HepG2 (cell line): ENCODE data around the gene GPRIN1. TPM values are rescaled to one million over a fixed set of nuclear protein-coding genes. Genes with fewer than 3 reads are reported as not detected.

Experiments used
- CREB1 ChIP-seq, 2 experiments: fragments of 450-650 bp in 1 of 2; IDR thresholded peaks; 2 replicates each; pipeline ENCODE4 v1.6.1; 2016 to 2017; ENCODE audit warnings: control low read depth in 1 of 2, mild to moderate bottlenecking in 1 of 2, missing compliant biosample characterization in 1 of 2, missing genetic modification characterization in 1 of 2
- HBP1 ChIP-seq: IDR thresholded peaks from 2 replicates; pipeline ENCODE4 v1.6.1; 2016; ENCODE audit warnings: low read depth, control low read depth
- LCORL ChIP-seq, 2 experiments: fragments of 450-650 bp in 1 of 2; sonication (generic) in 1 of 2; formaldehyde crosslinking in 1 of 2; IDR thresholded peaks; 2 replicates each; pipeline versions ENCODE4 v1.5.0 to v1.6.1; 2017 to 2020; ENCODE audit warnings: antibody characterized with exemption in 1 of 2, missing genetic modification reagents in 1 of 2
- MATR3 ChIP-seq: sonication (generic); formaldehyde crosslinking; IDR thresholded peaks from 2 replicates; pipeline ENCODE4 v1.4.0; 2020; ENCODE audit warnings: missing genetic modification reagents
- MAX ChIP-seq: IDR thresholded peaks from 2 replicates; pipeline ENCODE4 v1.6.1; 2012; ENCODE audit warnings: inconsistent platforms
- MTA1 ChIP-seq: sonication (generic); formaldehyde crosslinking; IDR thresholded peaks from 2 replicates; pipeline ENCODE4 v1.4.0; 2020; ENCODE audit warnings: missing genetic modification reagents, mild to moderate bottlenecking, borderline replicate concordance
- MXI1 ChIP-seq: IDR thresholded peaks from 3 replicates; pipeline ENCODE4 v1.6.1; 2012; ENCODE audit warnings: low read depth, low read length, inconsistent platforms, borderline replicate concordance
- PRDM4 ChIP-seq: sonication (generic); formaldehyde crosslinking; IDR thresholded peaks from 2 replicates; pipeline ENCODE4 v1.9.0; 2021; ENCODE audit warnings: missing genetic modification reagents, borderline replicate concordance
- SNAI1 ChIP-seq: sonication (generic); formaldehyde crosslinking; IDR thresholded peaks from 2 replicates; pipeline ENCODE4 v1.5.0; 2020; ENCODE audit warnings: mild to moderate bottlenecking, missing genetic modification reagents, borderline replicate concordance
- SOX13 ChIP-seq, 3 experiments: fragments of 450-650 bp in 1 of 3; sonication (generic) in 1 of 3; formaldehyde crosslinking in 1 of 3; IDR thresholded peaks in 2 of 3; conservative IDR thresholded peaks in 1 of 3; 2 replicates each; pipeline versions ENCODE4 v1.5.0 to v1.6.1; 2016 to 2020; ENCODE audit warnings: antibody characterized with exemption in 1 of 3, mild to moderate bottlenecking in 1 of 3, missing compliant biosample characterization in 1 of 3, missing genetic modification reagents in 1 of 3, moderate library complexity in 1 of 3
- TCF7L2 ChIP-seq: IDR thresholded peaks from 2 replicates; pipeline ENCODE4 v1.6.1; 2011; ENCODE audit warnings: mild to moderate bottlenecking, low read depth, low read length, moderate library complexity
- TSC22D2 ChIP-seq: sonication (generic); formaldehyde crosslinking; IDR thresholded peaks from 2 replicates; pipeline ENCODE4 v1.5.1; 2020; ENCODE audit warnings: missing genetic modification reagents, mild to moderate bottlenecking, borderline replicate concordance
- ZBTB2 ChIP-seq: sonication (generic); formaldehyde crosslinking; IDR thresholded peaks from 2 replicates; pipeline ENCODE4 v1.8.0; 2022; ENCODE audit warnings: low read depth, missing genetic modification reagents
- ZNF263 ChIP-seq: sonication (generic); formaldehyde crosslinking; IDR thresholded peaks from 2 replicates; pipeline ENCODE4 v1.4.0; 2020; ENCODE audit warnings: missing genetic modification reagents
- ZNF264 ChIP-seq: sonication (generic); formaldehyde crosslinking; IDR thresholded peaks from 2 replicates; pipeline ENCODE4 v1.4.0; 2020; ENCODE audit warnings: missing genetic modification reagents
- ZNF337 ChIP-seq: sonication (generic); formaldehyde crosslinking; IDR thresholded peaks from 2 replicates; pipeline ENCODE4 v1.5.1; 2020; ENCODE audit warnings: missing genetic modification reagents, low read depth, mild to moderate bottlenecking, borderline replicate concordance
- ZNF781 ChIP-seq: sonication (generic); formaldehyde crosslinking; IDR thresholded peaks from 2 replicates; pipeline ENCODE4 v1.5.1; 2020; ENCODE audit warnings: borderline replicate concordance, mild to moderate bottlenecking, missing genetic modification reagents; ENCODE audit errors: not compliant biosample characterization
- ZNF891 ChIP-seq: sonication (generic); formaldehyde crosslinking; IDR thresholded peaks from 2 replicates; pipeline ENCODE4 v1.5.0; 2020; ENCODE audit warnings: mild to moderate bottlenecking, missing genetic modification reagents
- ZXDC ChIP-seq: sonication (generic); formaldehyde crosslinking; IDR thresholded peaks from 2 replicates; pipeline ENCODE4 v1.5.0; 2020; ENCODE audit warnings: mild to moderate bottlenecking, missing genetic modification reagents
- polyA plus RNA-seq, 8 experiments: library from polyadenylated mRNA; depleted of rRNA in 3 of 8; stranded (reverse) in 7 of 8; unstranded in 1 of 8; fragments of >200 nt; fragmentation: Illumina TruSeq in 4 of 8; extraction: Trizol in 4 of 8; gene quantifications; 2 replicates each; pipeline versions ENCODE4 v1.2.1 to v1.2.3, GENCODE V29; 2011 to 2016; ENCODE audit warnings: low read depth in 4 of 8, missing spikeins in 1 of 8, mixed read lengths in 1 of 8; ENCODE audit not compliant: insufficient read depth in 1 of 8
- total RNA-seq, 5 experiments: library from RNA; depleted of rRNA; stranded (reverse); fragments of >200 nt; fragmentation: Illumina TruSeq; extraction: Trizol; gene quantifications; 2 replicates each; pipeline ENCODE4 v1.2.3, GENCODE V29; 2016; ENCODE audit warnings: low read depth in 1 of 5

Gene GPRIN1
- total and polyA plus RNA-seq, 2 of the 13 experiments (the other 11 are each of a cell fraction or from before 2014, with no cell fraction given), result 0.32 to 2.0 TPM

GRCh38 chr5:176611435-176611834 lies 1.5 kb upstream of the GPRIN1 start (continued):
- TF ChIP-seq ZXDC (CRISPR knock-in tag) (no peak), ZBTB2 (CRISPR knock-in tag) (no peak), ZNF337 (no peak), SOX13 (IDR thresholded peaks at IDR 0.05) (no peak), SOX13 (CRISPR knock-in tag; conservative IDR thresholded peaks at IDR 0.05 in 1 of 2, IDR thresholded peaks at IDR 0.05 in 1 of 2) (peak in 1 of 2 experiments; percentile 46; a peak in 1 of 4 replicates), TCF7L2 (no peak), CREB1 (IDR thresholded peaks at IDR 0.05) (no peak), CREB1 (CRISPR knock-in tag; IDR thresholded peaks at IDR 0.05) (no peak), ZNF781 (CRISPR knock-in tag) (no peak), ZNF264 (CRISPR knock-in tag) (no peak), ZNF263 (CRISPR knock-in tag) (no peak), TSC22D2 (CRISPR knock-in tag) (peak; percentile 91), LCORL (IDR thresholded peaks at IDR 0.05) (no peak), LCORL (CRISPR knock-in tag; IDR thresholded peaks at IDR 0.05) (no peak), ZNF891 (no peak; the same call in 1 of the 2 replicates), MAX (peak; percentile 47), PRDM4 (0 out of 2 replicates have a peak, but pooled peaks have one; percentile 63), MXI1 (peak; percentile 65; the same call in 1 of the 3 replicates), MTA1 (no peak), SNAI1 (no peak), MATR3 (no peak), HBP1 (peak; percentile 92; the same call in 1 of the 2 replicates)
